Measurements from ENCODE around the gene PRKCE.

PRKCE gene

GRCh38 chr2:46073540-46074046, 422.1 kb downstream of the PRKCE start:
- H3K9me3 ChIP-seq (ENCODE audit: control insufficient read depth, insufficient read depth, low read length) = no peaks in the 10 kb centered on the region
- peaks cover 21% of the 10 kb centered on the region for H3K4me1 ChIP-seq (ENCODE audit: insufficient read depth, low read length)
- no peaks in the 10 kb centered on the region for H3K36me3 ChIP-seq (ENCODE audit: insufficient read depth, low read length)
- no peak overlapping the region for H3K9ac ChIP-seq (ENCODE audit: low read depth, low read length)

- no peaks in the 10 kb centered on the region for H3K36me3 ChIP-seq (ENCODE audit: insufficient read depth, low read length)
- H3K4me1 ChIP-seq (ENCODE audit: insufficient read depth, low read length) = peaks cover 17% of the 10 kb centered on the region
- H3K9ac ChIP-seq (ENCODE audit: low read depth, low read length) = no peak overlapping the region
- H3K9me3 ChIP-seq (ENCODE audit: control insufficient read depth, insufficient read depth, low read length) = no peaks in the 10 kb centered on the region
These were observed 423.0 kb downstream of the PRKCE start for GRCh38 chr2:46074501-46074900.

- Histone ChIP-seq H3K9ac (ENCODE audit: low read depth, low read length) (no peak overlapping the region), H3K9me3 (ENCODE audit: control insufficient read depth, insufficient read depth, low read length) (no peaks in the 10 kb centered on the region), H3K36me3 (ENCODE audit: insufficient read depth, low read length) (no peaks in the 10 kb centered on the region), H3K4me1 (ENCODE audit: insufficient read depth, low read length) (peaks cover 17% of the 10 kb centered on the region)
These were observed 424.4 kb downstream of the PRKCE start for GRCh38 chr2:46075848-46076247.

GRCh38 chr2:46076251-46076650, 424.8 kb downstream of the PRKCE start:
- Histone ChIP-seq H3K9me3 (ENCODE audit: control insufficient read depth, insufficient read depth, low read length) (no peaks in the 10 kb centered on the region), H3K4me1 (ENCODE audit: insufficient read depth, low read length) (peaks cover 17% of the 10 kb centered on the region), H3K9ac (ENCODE audit: low read depth, low read length) (no peak overlapping the region), H3K36me3 (ENCODE audit: insufficient read depth, low read length) (no peaks in the 10 kb centered on the region)

GRCh38 chr2:46076875-46077274, 425.4 kb downstream of the PRKCE start:
- Histone ChIP-seq H3K9me3 (ENCODE audit: control insufficient read depth, insufficient read depth, low read length) (no peaks in the 10 kb centered on the region), H3K36me3 (ENCODE audit: insufficient read depth, low read length) (no peaks in the 10 kb centered on the region), H3K9ac (ENCODE audit: low read depth, low read length) (no peak overlapping the region), H3K4me1 (ENCODE audit: insufficient read depth, low read length) (peaks cover 17% of the 10 kb centered on the region)

GRCh38 chr2:46077522-46078107, 426.1 kb downstream of the PRKCE start:
- H3K9ac ChIP-seq (ENCODE audit: low read depth, low read length) = no peak overlapping the region
- H3K9me3 ChIP-seq (ENCODE audit: control insufficient read depth, insufficient read depth, low read length) = no peaks in the 10 kb centered on the region
- H3K36me3 ChIP-seq (ENCODE audit: insufficient read depth, low read length) = no peaks in the 10 kb centered on the region
- H3K4me1 ChIP-seq (ENCODE audit: insufficient read depth, low read length) = peaks cover 17% of the 10 kb centered on the region

GRCh38 chr2:46079985-46080560, 428.6 kb downstream of the PRKCE start:
- no peaks in the 10 kb centered on the region for H3K36me3 ChIP-seq (ENCODE audit: insufficient read depth, low read length)
- H3K9ac ChIP-seq (ENCODE audit: low read depth, low read length) = no peak overlapping the region
- no peaks in the 10 kb centered on the region for H3K9me3 ChIP-seq (ENCODE audit: control insufficient read depth, insufficient read depth, low read length)
- H3K4me1 ChIP-seq (ENCODE audit: insufficient read depth, low read length) = no peaks in the 10 kb centered on the region

- Histone ChIP-seq H3K36me3 (ENCODE audit: insufficient read depth, low read length) (no peaks in the 10 kb centered on the region), H3K9ac (ENCODE audit: low read depth, low read length) (no peak overlapping the region), H3K9me3 (ENCODE audit: control insufficient read depth, insufficient read depth, low read length) (no peaks in the 10 kb centered on the region), H3K4me1 (ENCODE audit: insufficient read depth, low read length) (no peaks in the 10 kb centered on the region)
These were observed 431.3 kb downstream of the PRKCE start for GRCh38 chr2:46082531-46083485.

- H3K36me3 ChIP-seq (ENCODE audit: insufficient read depth, low read length) = no peaks in the 10 kb centered on the region
- no peak overlapping the region for H3K9ac ChIP-seq (ENCODE audit: low read depth, low read length)
- peaks cover 6% of the 10 kb centered on the region for H3K4me1 ChIP-seq (ENCODE audit: insufficient read depth, low read length)
- no peaks in the 10 kb centered on the region for H3K9me3 ChIP-seq (ENCODE audit: control insufficient read depth, insufficient read depth, low read length)
These were observed 435.1 kb downstream of the PRKCE start for GRCh38 chr2:46086578-46087070.

- H3K9me3 ChIP-seq (ENCODE audit: control insufficient read depth, insufficient read depth, low read length) = no peaks in the 10 kb centered on the region
- H3K9ac ChIP-seq (ENCODE audit: low read depth, low read length) = no peak overlapping the region
- peaks cover 6% of the 10 kb centered on the region for H3K4me1 ChIP-seq (ENCODE audit: insufficient read depth, low read length)
- no peaks in the 10 kb centered on the region for H3K36me3 ChIP-seq (ENCODE audit: insufficient read depth, low read length)
These were observed 436.0 kb downstream of the PRKCE start for GRCh38 chr2:46087492-46087891.

- H3K4me1 ChIP-seq (ENCODE audit: insufficient read depth, low read length) = peaks cover 6% of the 10 kb centered on the region
These were observed 439.5 kb downstream of the PRKCE start for GRCh38 chr2:46091004-46091403.

GRCh38 chr2:46091961-46092667, 440.6 kb downstream of the PRKCE start:
- no peaks in the 10 kb centered on the region for H3K9me3 ChIP-seq (ENCODE audit: control insufficient read depth, insufficient read depth, low read length)
- H3K9ac ChIP-seq (ENCODE audit: low read depth, low read length) = no peak overlapping the region
- no peaks in the 10 kb centered on the region for H3K36me3 ChIP-seq (ENCODE audit: insufficient read depth, low read length)
- H3K4me1 ChIP-seq (ENCODE audit: insufficient read depth, low read length) = peaks cover 6% of the 10 kb centered on the region

More at GRCh38 chr2:46091004-46091403, 439.5 kb downstream of the PRKCE start:
- Histone ChIP-seq H3K9ac (ENCODE audit: low read depth, low read length) (no peak overlapping the region), H3K36me3 (ENCODE audit: insufficient read depth, low read length) (no peaks in the 10 kb centered on the region), H3K9me3 (ENCODE audit: control insufficient read depth, insufficient read depth, low read length) (no peaks in the 10 kb centered on the region)

GRCh38 chr2:46094689-46095088, 443.2 kb downstream of the PRKCE start:
- no peaks in the 10 kb centered on the region for H3K9me3 ChIP-seq (ENCODE audit: control insufficient read depth, insufficient read depth, low read length)
- H3K9ac ChIP-seq (ENCODE audit: low read depth, low read length) = no peak overlapping the region
- H3K36me3 ChIP-seq (ENCODE audit: insufficient read depth, low read length) = no peaks in the 10 kb centered on the region
- peaks cover 6% of the 10 kb centered on the region for H3K4me1 ChIP-seq (ENCODE audit: insufficient read depth, low read length)

- H3K4me1 ChIP-seq (ENCODE audit: insufficient read depth, low read length) = peaks cover 6% of the 10 kb centered on the region
- H3K36me3 ChIP-seq (ENCODE audit: insufficient read depth, low read length) = no peaks in the 10 kb centered on the region
- no peak overlapping the region for H3K9ac ChIP-seq (ENCODE audit: low read depth, low read length)
- no peaks in the 10 kb centered on the region for H3K9me3 ChIP-seq (ENCODE audit: control insufficient read depth, insufficient read depth, low read length)
These were observed 444.4 kb downstream of the PRKCE start for GRCh38 chr2:46095830-46096229.

Data from ES-I3 (cell line).